PC-3 (cell line): Measurements from ENCODE around the gene PCNT. TPM values are rescaled to one million over a fixed set of nuclear protein-coding genes. Genes with fewer than 3 reads are reported as not detected.

ENCODE experiments used
- ATAC-seq: fragments of 200-7000 bp; cut with Tn5 transposase; 2 replicates; pipeline ENCODE4 v1.9.1; 2020; ENCODE audit warnings: mild to moderate bottlenecking, moderate library complexity
- BruUV-seq: library from RNA; stranded (reverse); fragments of 400-500 nt; replicated peaks from 2 replicates; lab custom pipeline; 2021; lab: Mats Ljungman, UMichigan
- CTCF ChIA-PET: fragments of 300-600 bp; sonication (Branson Sonifier 250); formaldehyde crosslinking; loops from one replicate; lab custom pipeline; 2022; ENCODE audit warnings: antibody characterized with exemption; lab: Charles Lee
- POLR2A ChIA-PET: fragments of 300-600 bp; sonication (Branson Sonifier 250); formaldehyde crosslinking; loops from one replicate; lab custom pipeline; 2022; ENCODE audit warnings: antibody characterized with exemption; ENCODE audit not compliant: unreplicated experiment; lab: Charles Lee
- DNase-seq: peaks from one replicate; pipeline ENCODE4 v3.0.0-alpha.2; 2015
- H2AFZ ChIP-seq: fragments of 300-600 bp; sonication (generic); 2 replicates; pipeline ENCODE4 v1.6.0; 2016; ENCODE audit warnings: antibody characterized with exemption, low read length
- H3F3A ChIP-seq: fragments of 300-600 bp; sonication (generic); one replicate; pipeline ENCODE4 v1.6.0; 2017; ENCODE audit warnings: antibody characterized with exemption, low read length, control low read depth, mild to moderate bottlenecking; ENCODE audit not compliant: unreplicated experiment
- H3K27ac ChIP-seq: fragments of 300-600 bp; sonication (generic); 2 replicates; pipeline ENCODE4 v1.5.1; 2016; ENCODE audit warnings: mild to moderate bottlenecking, low read length
- H3K27me3 ChIP-seq: fragments of 300-600 bp; sonication (generic); 2 replicates; pipeline ENCODE4 v1.6.1; 2016; ENCODE audit warnings: low read length, mixed read lengths
- H3K36me3 ChIP-seq: fragments of 300-600 bp; sonication (generic); 2 replicates; pipeline ENCODE4 v1.6.1; 2016; ENCODE audit warnings: low read depth, mixed run types, low read length, mixed read lengths
- H3K4me1 ChIP-seq: fragments of 300-600 bp; sonication (generic); 2 replicates; pipeline ENCODE4 v1.5.1; 2016; ENCODE audit warnings: low read length; ENCODE audit not compliant: insufficient read depth
- H3K4me2 ChIP-seq: fragments of 300-600 bp; sonication (generic); 2 replicates; pipeline ENCODE4 v1.6.0; 2016; ENCODE audit warnings: low read length
- H3K4me3 ChIP-seq: fragments of 300-600 bp; sonication (generic); 2 replicates; pipeline ENCODE4 v1.5.1; 2016; ENCODE audit warnings: mild to moderate bottlenecking, low read length, mixed read lengths
- H3K79me2 ChIP-seq: fragments of 300-600 bp; sonication (generic); 2 replicates; pipeline ENCODE4 v1.6.1; 2017; ENCODE audit warnings: low read length, mixed read lengths
- H3K9ac ChIP-seq: fragments of 300-600 bp; sonication (generic); 2 replicates; pipeline ENCODE4 v1.6.0; 2016; ENCODE audit warnings: mild to moderate bottlenecking, low read length
- H3K9me2 ChIP-seq: fragments of 300-600 bp; sonication (generic); replicated peaks from 2 replicates; pipeline ENCODE4 v1.6.1; 2016; ENCODE audit warnings: mixed run types, low read length, mixed read lengths
- H3K9me3 ChIP-seq: fragments of 300-600 bp; sonication (generic); 2 replicates; pipeline ENCODE4 v1.6.1; 2016; ENCODE audit warnings: low read length, mixed read lengths
- H4K20me1 ChIP-seq: fragments of 300-600 bp; sonication (generic); 2 replicates; pipeline ENCODE4 v1.6.1; 2016; ENCODE audit warnings: low read length, mixed read lengths
- EZH2 ChIP-seq: fragments of 300-600 bp; sonication (generic); IDR thresholded peaks from one replicate; pipeline ENCODE4 v1.6.1; 2017; ENCODE audit warnings: antibody characterized with exemption, mild to moderate bottlenecking, low read length; ENCODE audit not compliant: unreplicated experiment
- EZH2phosphoT487 ChIP-seq: fragments of 300-600 bp; sonication (generic); IDR thresholded peaks from 2 replicates; pipeline ENCODE4 v1.6.1; 2018; ENCODE audit warnings: mild to moderate bottlenecking, antibody characterized with exemption, low read length, borderline replicate concordance
- intact Hi-C: fragments of 100-400 bp; cut with micrococcal nuclease; formaldehyde crosslinking; loops from 2 replicates; pipeline ENCODE4 v1.9.0; 2023
- total RNA-seq: library from RNA; depleted of rRNA; stranded (reverse); fragments of >200 nt; gene quantifications from 2 replicates; pipeline ENCODE4 v1.2.3, GENCODE V29; 2014
- TF ChIP-seq, protein P1 (sequence below): fragments of 300-600 bp; sonication (generic); conservative IDR thresholded peaks from 2 replicates; pipeline ENCODE4 v1.5.1; 2017; ENCODE audit warnings: antibody characterized with exemption, low read depth, mild to moderate bottlenecking, low read length

PCNT gene
- total RNA-seq, 1 experiment from 2014 or later = 51.4 TPM

DNA sequence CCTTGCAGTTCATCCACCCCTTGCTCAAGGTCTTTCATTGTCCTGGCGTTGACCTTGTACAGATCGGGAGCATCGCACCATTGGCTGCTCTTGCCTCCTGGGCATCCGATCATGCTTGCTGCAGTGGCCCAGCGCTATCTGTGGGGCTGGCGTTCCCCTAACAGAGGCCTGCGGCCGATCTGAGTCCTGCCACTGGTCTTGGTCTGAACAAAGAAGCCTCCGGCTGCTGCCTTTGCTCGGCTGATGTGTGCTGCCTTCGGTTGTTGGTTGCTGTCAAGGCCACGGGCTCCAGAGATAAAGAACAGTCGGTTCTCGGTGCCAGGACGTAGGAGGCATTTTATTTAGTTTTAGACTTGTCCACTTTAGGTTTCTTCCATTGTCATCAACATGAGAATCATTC is 39.0 kb downstream of the PCNT start:
- ChIA-PET POLR2A (no interaction called here), CTCF (no interaction called here)
- Histone ChIP-seq H3K4me2 (no peak overlapping the region), H3K4me3 (no peak overlapping the region), H3K9me3 (no peaks in the 10 kb centered on the region), H3K36me3 (peaks cover 35% of the 10 kb centered on the region), H3K27ac (no peak overlapping the region), H3K4me1 (no peaks in the 10 kb centered on the region), H4K20me1 (no peaks in the 10 kb centered on the region), H3K27me3 (no peaks in the 10 kb centered on the region), H3K9ac (no peak overlapping the region), H3K79me2 (0 out of 2 replicates have a peak, but pooled peaks cover 5% of the 10 kb centered on the region), H3K9me2 (no peaks in the 10 kb centered on the region), H3F3A (no peaks in the 10 kb centered on the region), H2AFZ (no peak overlapping the region)
- no peak for DNase-seq
- BruUV-seq = no TSS peak
- ATAC-seq = no peak
- TF ChIP-seq EZH2 (no peak), EZH2phosphoT487 (no peak)
- TF ChIP-seq, protein P1, sequence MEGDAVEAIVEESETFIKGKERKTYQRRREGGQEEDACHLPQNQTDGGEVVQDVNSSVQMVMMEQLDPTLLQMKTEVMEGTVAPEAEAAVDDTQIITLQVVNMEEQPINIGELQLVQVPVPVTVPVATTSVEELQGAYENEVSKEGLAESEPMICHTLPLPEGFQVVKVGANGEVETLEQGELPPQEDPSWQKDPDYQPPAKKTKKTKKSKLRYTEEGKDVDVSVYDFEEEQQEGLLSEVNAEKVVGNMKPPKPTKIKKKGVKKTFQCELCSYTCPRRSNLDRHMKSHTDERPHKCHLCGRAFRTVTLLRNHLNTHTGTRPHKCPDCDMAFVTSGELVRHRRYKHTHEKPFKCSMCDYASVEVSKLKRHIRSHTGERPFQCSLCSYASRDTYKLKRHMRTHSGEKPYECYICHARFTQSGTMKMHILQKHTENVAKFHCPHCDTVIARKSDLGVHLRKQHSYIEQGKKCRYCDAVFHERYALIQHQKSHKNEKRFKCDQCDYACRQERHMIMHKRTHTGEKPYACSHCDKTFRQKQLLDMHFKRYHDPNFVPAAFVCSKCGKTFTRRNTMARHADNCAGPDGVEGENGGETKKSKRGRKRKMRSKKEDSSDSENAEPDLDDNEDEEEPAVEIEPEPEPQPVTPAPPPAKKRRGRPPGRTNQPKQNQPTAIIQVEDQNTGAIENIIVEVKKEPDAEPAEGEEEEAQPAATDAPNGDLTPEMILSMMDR = no peak
- intact Hi-C loops = no loop called here

DNA sequence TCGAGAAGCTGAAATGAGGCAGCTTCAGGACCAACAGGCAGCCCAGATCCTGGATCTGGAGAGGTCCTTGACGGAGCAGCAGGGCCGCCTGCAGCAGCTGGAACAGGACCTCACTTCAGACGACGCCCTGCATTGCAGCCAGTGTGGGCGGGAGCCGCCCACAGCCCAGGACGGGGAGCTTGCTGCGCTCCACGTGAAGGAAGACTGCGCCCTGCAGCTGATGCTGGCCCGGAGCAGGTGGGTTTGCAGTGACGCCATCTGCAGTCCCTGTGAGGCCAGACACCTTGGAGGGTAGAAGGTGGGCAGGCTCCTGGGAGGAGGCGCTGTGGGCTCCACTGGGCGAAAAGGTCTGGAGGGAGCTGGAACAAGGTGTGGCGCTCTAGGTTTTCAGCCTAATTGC is 39.7 kb downstream of the PCNT start:
- Histone ChIP-seq H3K9me3 (no peaks in the 10 kb centered on the region), H3K9ac (no peak overlapping the region), H3K9me2 (no peaks in the 10 kb centered on the region), H2AFZ (no peak overlapping the region), H3K27me3 (no peaks in the 10 kb centered on the region), H4K20me1 (no peaks in the 10 kb centered on the region), H3K4me3 (no peak overlapping the region), H3F3A (no peaks in the 10 kb centered on the region), H3K79me2 (peaks cover 9% of the 10 kb centered on the region; the same call in 1 of the 2 replicates), H3K4me1 (no peaks in the 10 kb centered on the region), H3K36me3 (peaks cover 32% of the 10 kb centered on the region), H3K27ac (no peak overlapping the region), H3K4me2 (no peak overlapping the region)
- BruUV-seq = no TSS peak
- ATAC-seq = no peak
- TF ChIP-seq, protein P1 = no peak
- TF ChIP-seq EZH2phosphoT487 = no peak
- TF ChIP-seq EZH2 = no peak
- intact Hi-C loops = no loop called here
- DNase-seq = no peak
- POLR2A ChIA-PET = no interaction called here
- CTCF ChIA-PET = no interaction called here

DNA sequence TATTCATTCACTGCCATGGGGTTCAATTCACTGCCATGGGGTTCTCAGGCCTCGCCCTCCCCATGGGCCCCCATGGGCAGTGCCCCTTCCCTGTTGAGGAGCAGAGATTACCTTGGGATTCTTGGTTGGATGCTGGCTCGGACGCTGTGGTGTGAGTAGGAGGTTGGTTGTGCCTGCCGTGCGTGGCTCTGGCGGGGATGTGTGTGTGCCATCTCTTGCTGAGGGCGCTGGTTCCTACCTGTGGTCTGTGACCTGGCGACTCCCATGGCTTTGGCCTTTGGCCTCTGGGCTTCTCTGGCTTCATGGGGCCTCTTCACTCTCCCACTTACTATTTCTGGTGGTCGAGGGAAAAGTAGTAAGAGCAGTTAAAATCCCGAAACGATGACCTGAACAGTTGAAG is 42.1 kb downstream of the PCNT start:
- intact Hi-C loops = no loop called here

More for the DNA sequence above, 42.1 kb downstream of the PCNT start:
- H3K4me2 ChIP-seq = no peak overlapping the region
- ATAC-seq (no peak), DNase-seq (no peak)
- H3F3A ChIP-seq = no peaks in the 10 kb centered on the region
- H3K4me3 ChIP-seq = no peak overlapping the region
- no TSS peak for BruUV-seq
- H3K9me3 ChIP-seq = no peaks in the 10 kb centered on the region
- H4K20me1 ChIP-seq = no peaks in the 10 kb centered on the region
- ChIA-PET CTCF (no interaction called here), POLR2A (no interaction called here)
- H3K4me1 ChIP-seq = no peaks in the 10 kb centered on the region
- H3K27me3 ChIP-seq = no peaks in the 10 kb centered on the region
- H3K9ac ChIP-seq = no peak overlapping the region
- TF ChIP-seq EZH2phosphoT487 = no peak
- TF ChIP-seq, protein P1 = no peak
- TF ChIP-seq EZH2 = no peak
- no peak overlapping the region for H2AFZ ChIP-seq
- no peaks in the 10 kb centered on the region for H3K9me2 ChIP-seq
- H3K79me2 ChIP-seq = peaks cover 24% of the 10 kb centered on the region; the same call in 1 of the 2 replicates
- no peak overlapping the region for H3K27ac ChIP-seq
- peaks cover 29% of the 10 kb centered on the region for H3K36me3 ChIP-seq
